Smooth muscle cell (in vitro differentiated cells): ENCODE results near the gene KATNA1. TPM values are rescaled to one million over a fixed set of nuclear protein-coding genes. Genes with fewer than 3 reads are reported as not detected.

Experiments used
- DNase-seq: peaks from one replicate; lab custom pipeline; 2025; ENCODE audit not compliant: unreplicated experiment; lab: John Stamatoyannopoulos, UW
- H2AFZ ChIP-seq: fragments of 200-600 bp; sonication (generic); 2 replicates; pipeline ENCODE4 v1.6.0; 2016; ENCODE audit warnings: antibody characterized with exemption, low read depth, mild to moderate bottlenecking
- H3F3A ChIP-seq: fragments of 200-600 bp; sonication (generic); 2 replicates; pipeline ENCODE4 v1.6.0; 2017; ENCODE audit warnings: antibody characterized with exemption, low read depth
- H3K27ac ChIP-seq: fragments of 200-600 bp; sonication (generic); 2 replicates; pipeline ENCODE4 v1.5.1; 2016; ENCODE audit warnings: low read depth, mild to moderate bottlenecking
- H3K27me3 ChIP-seq: fragments of 200-600 bp; sonication (generic); 2 replicates; pipeline ENCODE4 v1.6.1; 2016; ENCODE audit warnings: low read depth, mild to moderate bottlenecking
- H3K36me3 ChIP-seq: fragments of 200-600 bp; sonication (generic); 2 replicates; pipeline ENCODE4 v1.5.1; 2016; ENCODE audit warnings: low read depth
- H3K4me1 ChIP-seq: fragments of 200-600 bp; sonication (generic); 2 replicates; pipeline ENCODE4 v1.5.1; 2016; ENCODE audit warnings: low read depth
- H3K4me2 ChIP-seq: fragments of 200-600 bp; sonication (generic); 2 replicates; pipeline ENCODE4 v1.6.0; 2016; ENCODE audit warnings: mild to moderate bottlenecking
- H3K4me3 ChIP-seq: fragments of 200-600 bp; sonication (generic); 2 replicates; pipeline ENCODE4 v1.5.1; 2016; ENCODE audit warnings: mild to moderate bottlenecking
- H3K79me2 ChIP-seq: fragments of 200-600 bp; sonication (generic); 2 replicates; pipeline ENCODE4 v1.6.0; 2016; ENCODE audit warnings: low read depth, mild to moderate bottlenecking
- H3K9ac ChIP-seq: fragments of 200-600 bp; sonication (generic); 2 replicates; pipeline ENCODE4 v1.6.0; 2016; ENCODE audit warnings: low read depth
- H3K9me3 ChIP-seq: fragments of 200-600 bp; sonication (generic); replicated peaks from 2 replicates; pipeline ENCODE4 v1.5.1; 2016; ENCODE audit warnings: low read depth
- H4K20me1 ChIP-seq: fragments of 200-600 bp; sonication (generic); 2 replicates; pipeline ENCODE4 v1.6.0; 2016; ENCODE audit warnings: low read depth
- CTCF ChIP-seq: fragments of 200-600 bp; sonication (generic); IDR thresholded peaks from 2 replicates; pipeline ENCODE4 v1.5.1; 2017; ENCODE audit warnings: borderline replicate concordance, mild to moderate bottlenecking, antibody characterized with exemption; ENCODE audit not compliant: insufficient read depth, poor library complexity, severe bottlenecking
- WGBS: methylation state at CpG from one replicate; pipeline ENCODE4 v1.1.7; 2016; ENCODE audit warnings: low lambda C conversion rate; 5-methylcytosine and 5-hydroxymethylcytosine counted together
- polyA plus RNA-seq: library from polyadenylated mRNA; unstranded; fragments of >200 nt; fragmentation: Nextera tagmentation; extraction: Ambion mirVana; gene quantifications from 2 replicates; pipeline ENCODE4 v1.2.1, GENCODE V29; 2016
- total RNA-seq: library from RNA; depleted of rRNA; stranded (reverse); fragments of >200 nt; gene quantifications from 2 replicates; pipeline ENCODE4 v1.2.3, GENCODE V29; 2014

Gene KATNA1
- total and polyA plus RNA-seq, 2 experiments from 2014 or later: 17.8 to 24.6 TPM

GRCh38 chr6:149593408-149593807 lies 55.1 kb downstream of the KATNA1 start:
- no peak overlapping the region for H3K4me2 ChIP-seq
- H3K4me3 ChIP-seq: no peak overlapping the region
- H3K27ac ChIP-seq: no peak overlapping the region
- H3K9ac ChIP-seq: no peak overlapping the region
- H3K27me3 ChIP-seq: no peaks in the 10 kb centered on the region
- H3K9me3 ChIP-seq: no peaks in the 10 kb centered on the region
- no peaks in the 10 kb centered on the region for H4K20me1 ChIP-seq
- DNase-seq: no peak
- H3K79me2 ChIP-seq: no peaks in the 10 kb centered on the region
- H3K36me3 ChIP-seq: peaks cover 18% of the 10 kb centered on the region
- H3F3A ChIP-seq: peaks cover 6% of the 10 kb centered on the region
- TF ChIP-seq CTCF: no peak
- no peak overlapping the region for H2AFZ ChIP-seq
- no peaks in the 10 kb centered on the region for H3K4me1 ChIP-seq
- 91% methylated on average over 1 of the region's 1 CpG for WGBS

GRCh38 chr6:149592983-149593382 lies 55.5 kb downstream of the KATNA1 start:
- no peak overlapping the region for H3K9ac ChIP-seq
- no peaks in the 10 kb centered on the region for H3K4me1 ChIP-seq
- no peaks in the 10 kb centered on the region for H3K27me3 ChIP-seq
- H3K4me3 ChIP-seq: no peak overlapping the region
- no peaks in the 10 kb centered on the region for H3K79me2 ChIP-seq
- 94% methylated on average over 2 of the region's 2 CpGs for WGBS
- peaks cover 18% of the 10 kb centered on the region for H3K36me3 ChIP-seq
- H3K27ac ChIP-seq: no peak overlapping the region
- no peak overlapping the region for H3K4me2 ChIP-seq
- no peak for DNase-seq
- H4K20me1 ChIP-seq: no peaks in the 10 kb centered on the region
- no peaks in the 10 kb centered on the region for H3K9me3 ChIP-seq
- H3F3A ChIP-seq: peaks cover 6% of the 10 kb centered on the region
- H2AFZ ChIP-seq: no peak overlapping the region
- no peak for TF ChIP-seq CTCF

DNA sequence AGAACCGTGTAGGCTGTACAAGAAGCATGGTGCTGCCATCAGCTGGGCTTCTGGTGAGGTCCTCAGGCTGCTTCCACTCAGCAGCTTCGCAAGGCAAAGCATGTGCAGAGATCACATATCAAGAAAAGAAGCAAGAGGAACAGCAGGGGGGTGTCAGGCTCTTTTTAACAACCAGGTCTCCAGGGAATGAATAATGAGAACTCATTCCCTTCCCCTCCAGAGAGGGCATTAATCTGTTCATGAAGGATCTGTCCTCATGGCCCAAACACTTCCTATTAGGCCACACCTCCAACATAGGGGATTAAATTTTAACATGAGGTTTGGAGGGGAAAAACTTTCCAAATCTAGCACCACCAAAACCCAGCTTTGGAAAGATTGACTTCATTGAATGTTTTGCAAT lies 62.4 kb downstream of the KATNA1 start:
- H4K20me1 ChIP-seq: no peaks in the 10 kb centered on the region
- no peaks in the 10 kb centered on the region for H3F3A ChIP-seq
- 97% methylated on average over 2 of the region's 2 CpGs for whole genome bisulfite sequencing
- H3K27me3 ChIP-seq: no peaks in the 10 kb centered on the region
- no peaks in the 10 kb centered on the region for H3K9me3 ChIP-seq
- H3K36me3 ChIP-seq: peaks cover 5% of the 10 kb centered on the region
- no peak overlapping the region for H2AFZ ChIP-seq
- H3K79me2 ChIP-seq: no peaks in the 10 kb centered on the region
- no peak overlapping the region for H3K4me3 ChIP-seq
- H3K4me1 ChIP-seq: no peaks in the 10 kb centered on the region
- H3K9ac ChIP-seq: no peak overlapping the region
- no peak for DNase-seq
- H3K27ac ChIP-seq: no peak overlapping the region
- TF ChIP-seq CTCF: no peak
- H3K4me2 ChIP-seq: no peak overlapping the region

GRCh38 chr6:149581349-149581748 lies 67.2 kb downstream of the KATNA1 start:
- Histone ChIP-seq H3K4me1 (no peaks in the 10 kb centered on the region), H3K27me3 (no peaks in the 10 kb centered on the region), H3K9ac (no peak overlapping the region), H3K79me2 (no peaks in the 10 kb centered on the region), H2AFZ (no peak overlapping the region), H4K20me1 (no peaks in the 10 kb centered on the region), H3F3A (no peaks in the 10 kb centered on the region), H3K36me3 (no peaks in the 10 kb centered on the region), H3K27ac (no peak overlapping the region), H3K9me3 (no peaks in the 10 kb centered on the region), H3K4me3 (no peak overlapping the region), H3K4me2 (no peak overlapping the region)
- 98% methylated on average over 5 of the region's 5 CpGs for WGBS
- DNase-seq: no peak
- no peak for TF ChIP-seq CTCF
